Mesenchymal stem cell (in vitro differentiated cells and primary cell): ENCODE measurements around the gene MPIG6B.

Experiments
- DNase-seq: peaks from one replicate; pipeline ENCODE4 v3.0.0-alpha.2; 2013
- H2AFZ ChIP-seq: one replicate; pipeline ENCODE4 v1.6.1; 2013; ENCODE audit warnings: low read depth, mild to moderate bottlenecking, control low read depth, inconsistent platforms, low read length, moderate library complexity
- H2AK5ac ChIP-seq: 2 replicates; pipeline ENCODE4 v1.6.1; 2013; ENCODE audit warnings: low read length, moderate library complexity, mild to moderate bottlenecking, inconsistent platforms; ENCODE audit not compliant: severe bottlenecking
- H2BK120ac ChIP-seq: one replicate; pipeline ENCODE4 v1.6.1; 2013; ENCODE audit warnings: low read depth, mild to moderate bottlenecking, inconsistent platforms, low read length, moderate library complexity
- H2BK12ac ChIP-seq, 2 experiments: one replicate each; pipeline ENCODE4 v1.6.1; 2013; ENCODE audit warnings: inconsistent platforms in 2 of 2, low read length in 2 of 2, mild to moderate bottlenecking in 2 of 2, moderate library complexity in 2 of 2, control low read depth in 1 of 2
- H2BK15ac ChIP-seq: one replicate; pipeline ENCODE4 v1.6.1; 2013; ENCODE audit warnings: mild to moderate bottlenecking, low read depth, inconsistent platforms; ENCODE audit not compliant: poor library complexity, severe bottlenecking
- H2BK5ac ChIP-seq: 2 replicates; pipeline ENCODE4 v1.6.1; 2013; ENCODE audit warnings: low read depth, mild to moderate bottlenecking, low read length, control low read depth, inconsistent platforms; ENCODE audit not compliant: poor library complexity, severe bottlenecking
- H3K14ac ChIP-seq, 2 experiments: one replicate each; pipeline ENCODE4 v1.6.1; 2013; ENCODE audit warnings: inconsistent platforms in 2 of 2, low read length in 2 of 2, control low read depth in 1 of 2, mild to moderate bottlenecking in 1 of 2, moderate library complexity in 1 of 2
- H3K18ac ChIP-seq, 2 experiments: one replicate each; pipeline ENCODE4 v1.6.1; 2013; ENCODE audit warnings: inconsistent platforms in 2 of 2, low read length in 2 of 2, control low read depth in 1 of 2, low read depth in 1 of 2, mild to moderate bottlenecking in 1 of 2
- H3K23ac ChIP-seq, 2 experiments: one replicate each; pipeline ENCODE4 v1.6.1; 2013; ENCODE audit warnings: inconsistent platforms in 2 of 2, low read length in 2 of 2, mild to moderate bottlenecking in 2 of 2, moderate library complexity in 2 of 2, control low read depth in 1 of 2
- H3K27ac ChIP-seq: 2 replicates; pipeline ENCODE4 v1.5.1; 2013; ENCODE audit warnings: mild to moderate bottlenecking, moderate library complexity, low read length, control low read depth, inconsistent platforms; ENCODE audit not compliant: poor library complexity, severe bottlenecking
- H3K27me3 ChIP-seq, 2 experiments: 2 replicates each; pipeline versions ENCODE4 v1.6.1 to v1.7.0; 2013; ENCODE audit warnings: low read length in 2 of 2, mild to moderate bottlenecking in 2 of 2, moderate library complexity in 2 of 2, control low read depth in 1 of 2, inconsistent platforms in 1 of 2; ENCODE audit not compliant: control insufficient read depth in 1 of 2, insufficient read depth in 1 of 2
- H3K36me3 ChIP-seq, 2 experiments: 2 replicates each; pipeline versions ENCODE4 v1.6.1 to v1.7.0; 2013; ENCODE audit warnings: low read length in 2 of 2, control low read depth in 1 of 2, inconsistent platforms in 1 of 2, low read depth in 1 of 2, mild to moderate bottlenecking in 1 of 2; ENCODE audit not compliant: insufficient read depth in 2 of 2, control insufficient read depth in 1 of 2
- H3K4ac ChIP-seq, 2 experiments: one replicate each; pipeline ENCODE4 v1.6.1; 2013; ENCODE audit warnings: inconsistent platforms in 2 of 2, low read length in 2 of 2, mild to moderate bottlenecking in 2 of 2, moderate library complexity in 2 of 2, control low read depth in 1 of 2, low read depth in 1 of 2
- H3K4me1 ChIP-seq: 2 replicates; pipeline ENCODE4 v1.6.1; 2013; ENCODE audit warnings: low read depth, low read length, control low read depth; ENCODE audit not compliant: control insufficient read depth, insufficient read depth
- H3K4me2 ChIP-seq: 2 replicates; pipeline ENCODE4 v1.6.1; 2013; ENCODE audit warnings: low read length, mild to moderate bottlenecking, inconsistent platforms; ENCODE audit not compliant: poor library complexity, severe bottlenecking
- H3K4me3 ChIP-seq, 2 experiments: 2 replicates each; pipeline versions ENCODE4 v1.5.1 to v1.7.0; 2013; ENCODE audit warnings: low read length in 2 of 2, mild to moderate bottlenecking in 2 of 2, control low read depth in 1 of 2, low read depth in 1 of 2; ENCODE audit not compliant: insufficient read depth in 1 of 2
- H3K79me1 ChIP-seq: replicated peaks from 2 replicates; pipeline ENCODE4 v1.6.1; 2013; ENCODE audit warnings: mild to moderate bottlenecking, control low read depth, low read length, inconsistent platforms; ENCODE audit not compliant: poor library complexity, severe bottlenecking
- H3K9ac ChIP-seq: 2 replicates; pipeline ENCODE4 v1.7.0; 2013; ENCODE audit warnings: mild to moderate bottlenecking, low read length, moderate library complexity
- H3K9me3 ChIP-seq: 2 replicates; pipeline ENCODE4 v1.7.0; 2013; ENCODE audit warnings: mild to moderate bottlenecking, low read length; ENCODE audit not compliant: control insufficient read depth
- H4K8ac ChIP-seq: one replicate; pipeline ENCODE4 v1.6.1; 2013; ENCODE audit warnings: inconsistent platforms, mild to moderate bottlenecking, low read length, moderate library complexity
- H4K91ac ChIP-seq: one replicate; pipeline ENCODE4 v1.6.1; 2013; ENCODE audit warnings: mild to moderate bottlenecking, low read length, inconsistent platforms
- WGBS: methylation state at CpG from one replicate; pipeline ENCODE4 v1.1.7; 2013; ENCODE audit warnings: mixed read lengths; 5-methylcytosine and 5-hydroxymethylcytosine counted together

Gene MPIG6B

DNA sequence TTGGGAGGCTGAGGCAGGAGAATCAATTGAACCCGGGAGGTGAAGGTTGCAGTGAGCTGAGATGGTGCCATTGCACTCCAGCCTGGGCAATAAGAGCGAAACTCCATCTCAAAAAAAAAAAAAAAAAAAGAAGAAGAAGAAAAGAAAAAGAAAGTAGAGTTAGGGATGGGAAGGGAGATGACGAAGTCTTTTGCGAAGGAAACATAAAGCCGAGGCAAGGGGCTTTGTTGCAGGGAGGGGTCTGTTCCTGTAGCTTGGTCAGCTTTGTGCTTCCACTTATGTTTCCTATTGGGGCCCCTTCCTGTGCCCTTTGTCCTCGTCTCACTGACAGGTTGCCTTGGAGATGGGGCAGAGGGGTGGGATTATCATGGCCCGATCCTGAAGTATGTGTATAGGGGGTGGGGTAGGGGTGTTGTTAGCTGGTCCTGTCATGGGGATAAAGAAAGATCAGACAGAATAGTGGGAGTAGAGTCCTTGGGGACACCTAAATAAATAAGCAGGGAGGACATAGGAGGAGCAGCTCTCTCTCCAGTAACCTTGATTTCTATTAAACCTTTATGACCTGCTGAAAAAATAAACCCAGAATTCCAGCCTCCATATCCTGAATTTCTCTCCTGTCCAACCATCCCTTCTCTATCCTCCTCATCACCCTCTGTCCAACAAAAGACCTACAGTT is 14.3 kb downstream of the MPIG6B start:
- Histone ChIP-seq H3K14ac (no peak overlapping the region), H3K27ac (peak overlapping the region; percentile 89), H2BK120ac (peak overlapping the region; percentile 83), H3K9me3 (no peaks in the 10 kb centered on the region), H2BK12ac (peak overlapping the region in 1 of 2 experiments; percentile 38), H3K79me1 (peaks cover 2% of the 10 kb centered on the region), H3K4ac (peak overlapping the region; percentile 51 to 98), H3K9ac (peak overlapping the region; percentile 100), H3K36me3 (peaks cover 16 to 31% of the 10 kb centered on the region in 2 experiments), H4K8ac (peak overlapping the region; percentile 88), H2AFZ (no peak overlapping the region), H3K4me3 (peak overlapping the region in 1 of 2 experiments; percentile 57), H2BK15ac (peak overlapping the region; percentile 18), H2AK5ac (peak overlapping the region; percentile 86), H4K91ac (peak overlapping the region; percentile 85), H3K4me1 (peaks cover 33% of the 10 kb centered on the region), H2BK5ac (peak overlapping the region; percentile 47), H3K23ac (no peak overlapping the region), H3K4me2 (peak overlapping the region; percentile 25), H3K18ac (peak overlapping the region; percentile 11 to 91), H3K27me3 (no peaks in the 10 kb centered on the region)
- WGBS = 21% methylated on average over 6 of the region's 7 CpGs
- DNase-seq = peak; percentile 82

DNA sequence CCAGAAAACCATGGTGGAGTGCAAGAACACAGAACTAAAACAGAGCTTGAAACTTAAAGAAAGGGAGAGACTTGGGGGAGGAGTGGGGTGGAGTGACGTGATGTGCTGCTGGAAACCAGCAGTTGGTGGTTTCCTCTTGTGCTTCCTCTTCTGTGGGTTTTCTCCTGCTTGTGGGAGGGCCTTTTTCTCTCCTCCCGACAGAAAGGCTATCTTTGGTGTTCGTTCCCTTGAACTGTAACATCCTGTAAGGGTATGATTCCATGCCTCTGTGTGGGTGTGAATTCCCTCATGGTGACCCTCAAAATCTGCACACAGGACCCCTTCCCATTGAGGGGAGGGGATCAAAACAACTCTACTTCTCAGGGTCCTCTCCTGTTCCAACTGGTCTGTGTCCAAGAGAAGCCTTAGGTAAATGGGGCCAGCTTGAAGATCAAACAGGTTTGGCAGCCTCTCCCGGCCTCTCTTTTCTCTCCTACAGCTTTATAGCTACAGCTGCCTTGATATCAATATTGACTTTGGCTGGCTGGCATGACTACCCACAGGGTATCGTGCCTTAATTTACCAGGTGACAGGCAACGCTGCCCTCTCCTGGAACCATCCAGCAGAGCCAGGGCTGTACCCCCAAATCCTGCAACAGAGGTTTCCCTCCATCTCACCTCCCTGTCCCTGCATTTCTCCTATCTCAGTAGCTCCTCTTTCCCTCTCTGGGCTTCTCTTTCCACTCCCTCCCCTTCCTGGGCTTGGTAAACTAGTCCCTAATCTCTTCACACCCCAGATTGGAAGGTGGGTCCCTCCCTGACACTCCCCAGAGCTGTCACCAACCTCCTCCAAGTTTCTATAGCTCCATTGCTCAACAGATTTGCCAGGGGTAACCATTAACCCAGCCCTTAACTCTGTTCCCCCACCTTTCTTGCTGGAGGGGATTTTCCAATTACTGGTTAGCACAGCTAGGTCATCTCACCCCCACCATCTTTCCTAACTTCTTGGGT is 15.1 kb downstream of the MPIG6B start:
- H4K91ac ChIP-seq = peak overlapping the region; percentile 95
- peak overlapping the region; percentile 100 for H3K9ac ChIP-seq
- H4K8ac ChIP-seq = peak overlapping the region; percentile 97
- peaks cover 10 to 30% of the 10 kb centered on the region in 2 experiments for H3K36me3 ChIP-seq
- WGBS = 20% methylated on average over 5 of the region's 6 CpGs
- H2AFZ ChIP-seq = no peak overlapping the region
- peak overlapping the region; percentile 84 to 96 for H3K18ac ChIP-seq
- H3K4me3 ChIP-seq = peak overlapping the region in 1 of 2 experiments; percentile 57
- peak overlapping the region in 1 of 2 experiments; percentile 83 for H3K23ac ChIP-seq
- peak overlapping the region; percentile 47 for H2AK5ac ChIP-seq
- no peaks in the 10 kb centered on the region for H3K9me3 ChIP-seq
- peak overlapping the region; percentile 89 for H3K27ac ChIP-seq
- peak overlapping the region; percentile 62 for H3K4me2 ChIP-seq
- H3K4ac ChIP-seq = peak overlapping the region; percentile 98
- H3K27me3 ChIP-seq = no peaks in the 10 kb centered on the region
- H2BK5ac ChIP-seq = peak overlapping the region; percentile 67
- DNase-seq = peak; percentile 94
- peaks cover 2% of the 10 kb centered on the region for H3K79me1 ChIP-seq
- peak overlapping the region in 1 of 2 experiments; percentile 58 for H3K14ac ChIP-seq
- H3K4me1 ChIP-seq = peaks cover 33% of the 10 kb centered on the region
- H2BK120ac ChIP-seq = peak overlapping the region; percentile 98
- peak overlapping the region; percentile 92 to 99 for H2BK12ac ChIP-seq
- H2BK15ac ChIP-seq = peak overlapping the region; percentile 98

DNA sequence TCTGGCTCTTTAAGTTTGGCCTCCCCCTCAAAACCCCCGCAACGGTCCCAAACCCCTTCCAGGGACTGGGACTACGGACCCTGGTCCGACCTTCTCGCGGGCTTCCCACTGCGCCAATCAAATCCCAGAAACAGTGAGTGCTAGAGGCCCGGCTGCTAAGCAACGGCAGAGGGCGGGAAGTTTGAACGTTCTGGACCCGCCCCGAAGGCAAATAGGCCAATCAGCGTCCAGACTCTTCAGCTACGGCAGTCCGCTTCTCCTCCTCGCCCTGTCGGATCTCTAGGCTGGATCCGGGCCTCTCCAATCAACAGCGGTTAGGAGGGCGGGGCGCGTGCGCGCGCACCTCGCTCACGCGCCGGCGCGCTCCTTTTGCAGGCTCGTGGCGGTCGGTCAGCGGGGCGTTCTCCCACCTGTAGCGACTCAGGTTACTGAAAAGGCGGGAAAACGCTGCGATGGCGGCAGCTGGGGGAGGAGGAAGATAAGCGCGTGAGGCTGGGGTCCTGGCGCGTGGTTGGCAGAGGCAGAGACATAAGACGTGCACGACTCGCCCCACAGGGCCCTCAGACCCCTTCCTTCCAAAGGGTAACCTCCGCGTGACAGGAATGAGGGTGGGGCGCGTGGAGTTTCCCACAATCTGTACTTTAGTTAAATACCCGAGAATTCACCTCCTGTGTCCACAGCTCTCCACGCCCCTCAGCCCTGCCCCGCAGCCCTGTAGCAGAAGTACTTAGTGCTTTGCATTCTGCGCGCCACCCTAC is 16.6 kb downstream of the MPIG6B start, which contains the start of gene MSH5:
Gene MSH5 (plus strand): TSS at position 367 of the 758 bp plus-strand sequence. CDS start 462 bp downstream, outside the sequence.
- peak within 1 kb of the TSS; percentile 22 for H2BK5ac ChIP-seq
- 3% methylated on average over 36 of the region's 58 CpGs for WGBS

More for the DNA sequence above, 16.6 kb downstream of the MPIG6B start, which contains the start of gene MSH5:
- Histone ChIP-seq H3K27ac (peak within 1 kb of the TSS; percentile 89), H3K79me1 (peaks cover 2% of the 10 kb centered on the region), H3K4me2 (peak within 1 kb of the TSS; percentile 62), H2AFZ (peak within 1 kb of the TSS; percentile 46), H3K4me1 (peaks cover 24% of the 10 kb centered on the region), H2AK5ac (no peak within 1 kb of the TSS), H3K4me3 (peak within 1 kb of the TSS; percentile 62 to 95), H3K4ac (peak within 1 kb of the TSS; percentile 68 to 81), H2BK120ac (peak within 1 kb of the TSS; percentile 98), H3K36me3 (peaks cover 0 to 29% of the 10 kb centered on the region in 2 experiments), H3K23ac (peak within 1 kb of the TSS in 1 of 2 experiments; percentile 96), H2BK15ac (peak within 1 kb of the TSS; percentile 83), H3K9me3 (no peaks in the 10 kb centered on the region), H2BK12ac (peak within 1 kb of the TSS; percentile 92 to 99), H4K8ac (peak within 1 kb of the TSS; percentile 83), H3K27me3 (no peaks in the 10 kb centered on the region), H3K9ac (peak within 1 kb of the TSS; percentile 100), H3K14ac (peak within 1 kb of the TSS in 1 of 2 experiments; percentile 93), H3K18ac (peak within 1 kb of the TSS; percentile 70 to 86), H4K91ac (peak within 1 kb of the TSS; percentile 58)
- DNase-seq = peak; percentile 99
